SK-N-SH treated with all-trans-retinoic acid at 6 μM for 48 hours (cell line): Measurements from ENCODE around the gene SULT6B1.

ENCODE experiments used
- ATAC-seq: fragments of 200-7000 bp; cut with Tn5 transposase; 3 replicates; pipeline ENCODE4 v1.9.1; 2020; ENCODE audit warnings: mild to moderate bottlenecking, moderate library complexity
- ARNTL ChIP-seq: fragments of 450-650 bp; formaldehyde crosslinking; IDR thresholded peaks from 2 replicates; pipeline ENCODE4 v1.5.0; 2020; ENCODE audit warnings: low read depth, mild to moderate bottlenecking, moderate library complexity, borderline replicate concordance
- BACH2 ChIP-seq: fragments of 250-450 bp; sonication (Bioruptor Pico); IDR thresholded peaks from 2 replicates; pipeline ENCODE4 v1.9.0; 2021; ENCODE audit warnings: mild to moderate bottlenecking, borderline replicate concordance
- CSDC2 ChIP-seq: fragments of 250-450 bp; sonication (Bioruptor Pico); IDR thresholded peaks from 2 replicates; pipeline ENCODE4 v1.5.0; 2020; ENCODE audit warnings: mild to moderate bottlenecking, moderate library complexity
- CSRNP3 ChIP-seq: fragments of 250-450 bp; sonication (Bioruptor Pico); IDR thresholded peaks from 2 replicates; pipeline ENCODE4 v1.5.1; 2021; ENCODE audit warnings: mild to moderate bottlenecking, moderate library complexity
- ISL1 ChIP-seq: fragments of 250-450 bp; sonication (Bioruptor Pico); IDR thresholded peaks from 2 replicates; pipeline ENCODE4 v2.1.2; 2022; ENCODE audit warnings: mild to moderate bottlenecking, moderate library complexity
- OSR1 ChIP-seq: fragments of 250-450 bp; sonication (Bioruptor Pico); IDR thresholded peaks from 2 replicates; pipeline ENCODE4 v1.8.0; 2022; ENCODE audit warnings: moderate library complexity, mild to moderate bottlenecking, inconsistent platforms
- POU6F1 ChIP-seq: fragments of 250-450 bp; sonication (Bioruptor Pico); IDR thresholded peaks from 2 replicates; pipeline ENCODE4 v1.8.0; 2021; ENCODE audit warnings: low read depth, mild to moderate bottlenecking, moderate library complexity, borderline replicate concordance
- PPARA ChIP-seq: fragments of 250-450 bp; sonication (Bioruptor Pico); IDR thresholded peaks from 2 replicates; pipeline ENCODE4 v1.5.0; 2020; ENCODE audit warnings: mild to moderate bottlenecking, borderline replicate concordance
- ZC3H10 ChIP-seq: fragments of 250-450 bp; sonication (Bioruptor Pico); IDR thresholded peaks from 2 replicates; pipeline ENCODE4 v1.5.1; 2021; ENCODE audit warnings: mild to moderate bottlenecking, moderate library complexity
- ZFP3 ChIP-seq: fragments of 250-450 bp; sonication (Bioruptor Pico); IDR thresholded peaks from 2 replicates; pipeline ENCODE4 v1.5.0; 2020; ENCODE audit warnings: mild to moderate bottlenecking, moderate library complexity
- ZFP30 ChIP-seq: fragments of 450-650 bp; formaldehyde crosslinking; IDR thresholded peaks from 2 replicates; pipeline ENCODE4 v1.5.0; 2022; ENCODE audit warnings: mild to moderate bottlenecking, moderate library complexity
- ZNF70 ChIP-seq: fragments of 450-650 bp; formaldehyde crosslinking; IDR thresholded peaks from 2 replicates; pipeline ENCODE4 v1.5.0; 2020; ENCODE audit warnings: mild to moderate bottlenecking, moderate library complexity
- TF ChIP-seq, protein P1 (sequence below): fragments of 250-450 bp; sonication (Bioruptor Pico); IDR thresholded peaks from 2 replicates; pipeline ENCODE4 v1.8.0; 2020; ENCODE audit warnings: mild to moderate bottlenecking, moderate library complexity, borderline replicate concordance
- TF ChIP-seq, protein P2 (sequence below): fragments of 250-450 bp; sonication (Bioruptor Pico); IDR thresholded peaks from 2 replicates; pipeline ENCODE4 v1.5.1; 2020; ENCODE audit warnings: low read depth, mild to moderate bottlenecking, moderate library complexity

Gene SULT6B1

DNA sequence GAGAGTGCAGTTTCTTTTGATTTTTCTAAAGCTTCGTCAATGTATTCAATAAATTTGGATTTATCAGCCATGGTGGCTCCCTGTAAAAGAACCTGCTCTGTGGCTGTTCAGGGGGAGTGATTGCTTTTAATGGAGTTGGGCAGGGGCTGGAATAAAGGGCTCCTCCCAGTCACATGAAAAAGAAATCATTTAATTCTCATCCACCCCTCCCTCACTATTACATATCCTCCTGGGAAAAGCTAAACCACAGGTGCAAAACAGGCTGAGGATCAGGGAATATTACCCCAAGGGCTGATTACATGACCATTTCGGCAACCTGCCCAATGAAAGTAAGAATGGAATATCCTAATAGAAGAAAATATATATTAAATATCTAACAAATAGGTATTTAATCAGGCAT, at the start of gene SULT6B1:
Gene SULT6B1, minus strand, starts transcription at position 101 of the 400 bp plus-strand sequence. Its CDS starts 30 bp downstream, at position 71.
- TF ChIP-seq BACH2 (CRISPR knock-in tag) (no peak), CSRNP3 (CRISPR knock-in tag) (no peak)
- TF ChIP-seq, all 23 proteins: peak for 0
- ATAC-seq = no peak

DNA sequence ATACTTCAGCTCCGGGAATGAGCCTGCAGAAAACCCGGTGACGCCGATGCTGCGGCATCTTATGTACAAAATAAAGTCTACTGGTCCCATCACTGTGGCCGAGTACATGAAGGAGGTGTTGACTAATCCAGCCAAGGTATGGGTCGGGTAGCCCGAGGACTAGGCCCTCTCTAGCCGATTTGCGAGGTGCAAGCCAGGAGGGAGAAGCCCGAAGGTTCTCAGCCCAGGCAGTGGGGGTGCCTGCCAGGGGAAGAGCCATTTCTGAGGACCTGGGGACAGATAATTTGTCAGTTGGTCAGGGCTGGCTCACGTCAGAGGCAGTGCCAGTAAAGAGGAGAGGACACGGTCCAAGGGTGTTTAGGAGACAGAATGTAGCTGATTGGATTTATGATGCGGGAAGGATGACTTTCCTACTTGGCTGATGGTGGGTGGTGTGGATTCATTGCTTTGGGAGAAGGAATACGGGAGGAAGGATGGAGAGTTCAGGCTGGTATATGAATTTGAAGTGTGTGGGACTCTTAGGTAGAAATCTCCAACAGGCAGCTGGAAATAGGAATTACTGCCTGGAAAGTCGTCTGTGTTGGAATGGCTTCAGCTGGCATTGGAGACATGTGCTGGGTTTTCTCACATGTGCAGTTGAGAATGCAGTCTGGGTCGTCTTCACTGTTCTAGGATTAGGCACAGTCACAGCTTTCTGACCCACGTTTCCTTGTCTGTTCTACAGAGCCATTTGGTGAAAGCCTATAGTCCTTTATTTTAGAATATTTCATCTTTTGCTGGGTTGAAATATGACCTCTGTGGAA, 43.9 kb upstream of the SULT6B1 start:
- peak; percentile 45 for ATAC-seq

GRCh38 chr2:37231241-37232130, 43.0 kb upstream of the SULT6B1 start, which contains the start of the genes CEBPZ and NDUFAF7:
Gene CEBPZ, minus strand, starts transcription at chr2:37231596. Its CDS starts 29 bp downstream, at chr2:37231567.
Gene NDUFAF7, plus strand, starts transcription at chr2:37231658. Its CDS starts 48 bp downstream, at chr2:37231706.
- TF ChIP-seq CSRNP3 (CRISPR knock-in tag) = 0 out of 2 replicates have a peak, but pooled peaks have one; percentile 33
- TF ChIP-seq, protein P1, sequence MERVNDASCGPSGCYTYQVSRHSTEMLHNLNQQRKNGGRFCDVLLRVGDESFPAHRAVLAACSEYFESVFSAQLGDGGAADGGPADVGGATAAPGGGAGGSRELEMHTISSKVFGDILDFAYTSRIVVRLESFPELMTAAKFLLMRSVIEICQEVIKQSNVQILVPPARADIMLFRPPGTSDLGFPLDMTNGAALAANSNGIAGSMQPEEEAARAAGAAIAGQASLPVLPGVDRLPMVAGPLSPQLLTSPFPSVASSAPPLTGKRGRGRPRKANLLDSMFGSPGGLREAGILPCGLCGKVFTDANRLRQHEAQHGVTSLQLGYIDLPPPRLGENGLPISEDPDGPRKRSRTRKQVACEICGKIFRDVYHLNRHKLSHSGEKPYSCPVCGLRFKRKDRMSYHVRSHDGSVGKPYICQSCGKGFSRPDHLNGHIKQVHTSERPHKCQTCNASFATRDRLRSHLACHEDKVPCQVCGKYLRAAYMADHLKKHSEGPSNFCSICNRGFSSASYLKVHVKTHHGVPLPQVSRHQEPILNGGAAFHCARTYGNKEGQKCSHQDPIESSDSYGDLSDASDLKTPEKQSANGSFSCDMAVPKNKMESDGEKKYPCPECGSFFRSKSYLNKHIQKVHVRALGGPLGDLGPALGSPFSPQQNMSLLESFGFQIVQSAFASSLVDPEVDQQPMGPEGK (CRISPR knock-in tag) = no peak
- TF ChIP-seq ZC3H10 (CRISPR knock-in tag) = no peak
- TF ChIP-seq PPARA (CRISPR knock-in tag) = 0 out of 2 replicates have a peak, but pooled peaks have one; percentile 26
- 0 out of 2 replicates have a peak, but pooled peaks have one; percentile 59 for TF ChIP-seq ZNF70
- no peak for TF ChIP-seq ZFP3 (CRISPR knock-in tag)
- TF ChIP-seq ZFP30 (CRISPR knock-in tag) = 0 out of 2 replicates have a peak, but pooled peaks have one; percentile 16
- no peak for TF ChIP-seq ISL1 (CRISPR knock-in tag)
- no peak for TF ChIP-seq OSR1 (CRISPR knock-in tag)
- peak; percentile 99 for ATAC-seq

More for the DNA sequence above, 43.9 kb upstream of the SULT6B1 start:
- TF ChIP-seq CSDC2 (CRISPR knock-in tag) (no peak), OSR1 (CRISPR knock-in tag) (no peak), POU6F1 (no peak), PPARA (CRISPR knock-in tag) (no peak), CSRNP3 (CRISPR knock-in tag) (no peak), BACH2 (CRISPR knock-in tag) (no peak), ARNTL (CRISPR knock-in tag) (no peak), ZFP3 (CRISPR knock-in tag) (no peak)
- TF ChIP-seq, protein P2, sequence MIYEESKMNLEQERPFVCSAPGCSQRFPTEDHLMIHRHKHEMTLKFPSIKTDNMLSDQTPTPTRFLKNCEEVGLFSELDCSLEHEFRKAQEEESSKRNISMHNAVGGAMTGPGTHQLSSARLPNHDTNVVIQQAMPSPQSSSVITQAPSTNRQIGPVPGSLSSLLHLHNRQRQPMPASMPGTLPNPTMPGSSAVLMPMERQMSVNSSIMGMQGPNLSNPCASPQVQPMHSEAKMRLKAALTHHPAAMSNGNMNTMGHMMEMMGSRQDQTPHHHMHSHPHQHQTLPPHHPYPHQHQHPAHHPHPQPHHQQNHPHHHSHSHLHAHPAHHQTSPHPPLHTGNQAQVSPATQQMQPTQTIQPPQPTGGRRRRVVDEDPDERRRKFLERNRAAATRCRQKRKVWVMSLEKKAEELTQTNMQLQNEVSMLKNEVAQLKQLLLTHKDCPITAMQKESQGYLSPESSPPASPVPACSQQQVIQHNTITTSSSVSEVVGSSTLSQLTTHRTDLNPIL (CRISPR knock-in tag) = no peak
- TF ChIP-seq, all 23 proteins: peak for 0
